Erythroblast (primary cell): ENCODE data around the gene NFU1.

Source experiments
- GATA1 ChIP-seq: IDR thresholded peaks from 2 replicates; pipeline ENCODE4 v1.6.1; 2011; ENCODE audit warnings: low read depth, mild to moderate bottlenecking, control low read depth, low read length, moderate library complexity
- POLR2A ChIP-seq: IDR thresholded peaks from 2 replicates; pipeline ENCODE4 v1.6.1; 2011; ENCODE audit warnings: mild to moderate bottlenecking, low read length

- no peak for TF ChIP-seq POLR2A
- TF ChIP-seq GATA1, result no peak
These were observed 22.7 kb upstream of the NFU1 start for GRCh38 chr2:69459936-69460335.
